Choroid plexus epithelial cell (primary cell): ENCODE results near the gene PRSS23.
"Not testable (repeated sequence)": the region's sequence is repeated elsewhere in the genome, so short reads cannot be mapped to it uniquely, and the experiment has no call there.

Experiments used
- DNase-seq: peaks from one replicate; pipeline ENCODE4 v3.0.0-alpha.2; 2010; ENCODE audit warnings: low read depth
- H3K4me3 ChIP-seq: 2 replicates; pipeline ENCODE4 v1.5.1; 2011; ENCODE audit warnings: low read depth, mild to moderate bottlenecking, control low read depth, low read length, moderate library complexity
- TF ChIP-seq, protein P1 (sequence below): conservative IDR thresholded peaks from 2 replicates; pipeline ENCODE4 v1.5.1; 2011; ENCODE audit warnings: low read depth, mild to moderate bottlenecking, control low read depth, inconsistent platforms, low read length, moderate library complexity

Gene PRSS23

GRCh38 chr11:86765203-86765602, 35.1 kb upstream of the PRSS23 start:
- H3K4me3 ChIP-seq, result no peak overlapping the region
- no peak for DNase-seq
- TF ChIP-seq, protein P1, sequence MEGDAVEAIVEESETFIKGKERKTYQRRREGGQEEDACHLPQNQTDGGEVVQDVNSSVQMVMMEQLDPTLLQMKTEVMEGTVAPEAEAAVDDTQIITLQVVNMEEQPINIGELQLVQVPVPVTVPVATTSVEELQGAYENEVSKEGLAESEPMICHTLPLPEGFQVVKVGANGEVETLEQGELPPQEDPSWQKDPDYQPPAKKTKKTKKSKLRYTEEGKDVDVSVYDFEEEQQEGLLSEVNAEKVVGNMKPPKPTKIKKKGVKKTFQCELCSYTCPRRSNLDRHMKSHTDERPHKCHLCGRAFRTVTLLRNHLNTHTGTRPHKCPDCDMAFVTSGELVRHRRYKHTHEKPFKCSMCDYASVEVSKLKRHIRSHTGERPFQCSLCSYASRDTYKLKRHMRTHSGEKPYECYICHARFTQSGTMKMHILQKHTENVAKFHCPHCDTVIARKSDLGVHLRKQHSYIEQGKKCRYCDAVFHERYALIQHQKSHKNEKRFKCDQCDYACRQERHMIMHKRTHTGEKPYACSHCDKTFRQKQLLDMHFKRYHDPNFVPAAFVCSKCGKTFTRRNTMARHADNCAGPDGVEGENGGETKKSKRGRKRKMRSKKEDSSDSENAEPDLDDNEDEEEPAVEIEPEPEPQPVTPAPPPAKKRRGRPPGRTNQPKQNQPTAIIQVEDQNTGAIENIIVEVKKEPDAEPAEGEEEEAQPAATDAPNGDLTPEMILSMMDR, result no peak

GRCh38 chr11:86765878-86766277, 34.5 kb upstream of the PRSS23 start:
- DNase-seq, result no peak
- TF ChIP-seq, protein P1, result no peak
- H3K4me3 ChIP-seq, result no peak overlapping the region

GRCh38 chr11:86769219-86769618, 31.1 kb upstream of the PRSS23 start:
- no peak overlapping the region for H3K4me3 ChIP-seq
- DNase-seq, result no peak
- TF ChIP-seq, protein P1, result no peak

DNA sequence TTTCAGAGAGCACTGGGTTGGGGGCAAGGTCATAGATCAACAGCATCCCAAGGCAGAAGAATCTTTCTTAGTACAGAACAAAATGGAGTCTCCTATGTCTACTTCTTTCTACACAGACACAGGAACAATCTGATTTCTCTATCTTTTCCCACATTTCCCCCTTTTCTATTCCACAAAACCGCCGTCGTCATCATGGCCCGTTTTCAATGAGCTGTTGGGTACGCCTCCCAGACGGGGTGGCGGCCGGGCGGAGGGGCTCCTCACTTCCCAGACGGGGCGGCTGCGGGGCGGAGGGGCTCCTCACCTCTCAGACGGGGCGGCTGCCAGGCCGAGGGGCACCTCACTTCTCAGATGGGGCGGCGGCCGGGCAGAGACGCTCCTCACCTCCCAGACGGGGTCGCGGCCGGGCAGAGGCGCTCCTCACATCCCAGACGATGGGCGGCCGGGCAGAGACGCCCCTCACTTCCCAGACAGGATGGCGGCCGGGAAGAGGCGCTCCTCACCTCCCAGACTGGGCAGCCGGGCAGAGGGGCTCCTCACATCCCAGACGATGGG, 29.8 kb upstream of the PRSS23 start:
- H3K4me3 ChIP-seq, DNase-seq: not testable (repeated sequence)

- no peak for DNase-seq
- H3K4me3 ChIP-seq, result no peak overlapping the region
- TF ChIP-seq, protein P1, result no peak
These were observed 27.3 kb upstream of the PRSS23 start for GRCh38 chr11:86772999-86773398.

DNA sequence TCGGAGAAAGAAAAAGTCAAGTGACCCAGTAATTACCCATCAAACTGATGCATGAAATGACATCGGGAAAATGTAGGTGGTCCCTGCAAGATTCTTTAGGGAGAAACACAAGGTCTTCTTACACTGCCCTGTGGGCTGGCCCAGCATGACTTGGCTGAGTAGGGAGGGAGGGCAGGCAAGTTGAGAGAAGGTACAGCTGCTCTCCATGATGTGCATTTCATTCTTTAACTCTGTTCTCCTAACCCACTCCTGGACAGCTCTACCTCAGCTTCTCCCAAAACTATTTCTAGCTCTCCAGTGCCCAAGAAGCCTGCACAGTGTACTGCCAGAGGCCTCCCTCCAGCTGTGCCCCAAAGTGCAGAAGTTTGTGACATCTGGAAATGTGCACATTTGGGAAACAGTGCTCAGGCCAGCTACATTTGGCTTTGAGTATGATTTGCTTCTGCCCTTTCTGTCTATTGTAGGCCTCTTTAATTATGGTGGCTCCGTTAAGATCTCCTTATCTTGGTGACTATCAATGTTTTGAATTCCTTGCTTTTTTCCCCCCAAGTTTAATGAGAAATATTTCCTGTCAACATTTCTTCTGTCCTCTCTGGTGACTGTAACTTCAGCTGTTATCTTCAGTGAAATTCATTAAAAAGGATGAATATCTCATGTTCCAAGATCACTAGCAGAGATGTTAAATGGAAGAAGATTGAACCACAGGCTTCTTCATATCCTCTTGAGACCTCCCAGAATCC, 26.7 kb upstream of the PRSS23 start:
- TF ChIP-seq, protein P1, result no peak
- no peak for DNase-seq
- no peak overlapping the region for H3K4me3 ChIP-seq

- TF ChIP-seq, protein P1, result no peak
- DNase-seq, result no peak
- H3K4me3 ChIP-seq, result no peak overlapping the region
These were observed 25.9 kb upstream of the PRSS23 start for GRCh38 chr11:86774417-86774816.
